Activated T-helper 1 cell treated with anti-CD3 and anti-CD28 coated beads, Interleukin-12 subunit alpha, Interleukin-12 subunit beta, Interleukin-2, Interleukin-4 antibody, amounts not matched to agents 30 ng/mL and 10 ng/mL and 1 ng/mL, durations not matched to agents 14 hours and 24 hours and 36 hours (primary cell): Measurements from ENCODE around the gene NFE2L2. TPM values are rescaled to one million over a fixed set of nuclear protein-coding genes. Genes with fewer than 3 reads are reported as not detected.

Source experiments
- DNase-seq: peaks from one replicate; pipeline ENCODE4 v3.0.0; 2021; ENCODE audit warnings: low spot score
- H3K27ac Mint-ChIP-seq: one replicate; pipeline ENCODE4 v1.8.0; 2021; ENCODE audit warnings: mild to moderate bottlenecking, mixed read lengths
- H3K27me3 Mint-ChIP-seq: one replicate; pipeline ENCODE4 v1.8.0; 2022; ENCODE audit warnings: mild to moderate bottlenecking, moderate library complexity, mixed read lengths; ENCODE audit not compliant: insufficient read depth
- H3K36me3 Mint-ChIP-seq: one replicate; pipeline ENCODE4 v1.8.0; 2021; ENCODE audit warnings: low read depth, mixed read lengths
- H3K4me1 Mint-ChIP-seq: one replicate; pipeline ENCODE4 v1.8.0; 2021; ENCODE audit warnings: low read depth, mixed read lengths
- H3K4me3 Mint-ChIP-seq: one replicate; pipeline ENCODE4 v1.8.0; 2021; ENCODE audit warnings: mild to moderate bottlenecking, moderate library complexity, mixed read lengths
- H3K9me3 Mint-ChIP-seq: one replicate; pipeline ENCODE4 v1.8.0; 2021; ENCODE audit warnings: mixed read lengths
- intact Hi-C: fragments of 100-400 bp; cut with micrococcal nuclease; formaldehyde crosslinking; loops from one replicate; pipeline ENCODE4 v1.15.1; 2024
- total RNA-seq: library from RNA; stranded (reverse); gene quantifications from 2 replicates; pipeline ENCODE4 v1.2.3, GENCODE V29; 2022

The NFE2L2 gene
- total RNA-seq, 1 donor from 2014 or later: 68.2 TPM

- Mint-ChIP-seq H3K27ac (peak overlapping the region; percentile 98), H3K9me3 (peaks cover 4% of the 10 kb centered on the region), H3K36me3 (peaks cover 33% of the 10 kb centered on the region), H3K27me3 (no peaks in the 10 kb centered on the region), H3K4me3 (peak overlapping the region; percentile 93), H3K4me1 (peaks cover 68% of the 10 kb centered on the region)
- no peak for DNase-seq
- intact Hi-C loops: loop anchor here (1.0 to 10.0 kb wide), 6 partner anchors 8 to 463 kb away; partner anchors contain the start of gene AGPS
Measured at GRCh38 chr2:177261116-177262060, 3.1 kb downstream of the NFE2L2 start.

DNA sequence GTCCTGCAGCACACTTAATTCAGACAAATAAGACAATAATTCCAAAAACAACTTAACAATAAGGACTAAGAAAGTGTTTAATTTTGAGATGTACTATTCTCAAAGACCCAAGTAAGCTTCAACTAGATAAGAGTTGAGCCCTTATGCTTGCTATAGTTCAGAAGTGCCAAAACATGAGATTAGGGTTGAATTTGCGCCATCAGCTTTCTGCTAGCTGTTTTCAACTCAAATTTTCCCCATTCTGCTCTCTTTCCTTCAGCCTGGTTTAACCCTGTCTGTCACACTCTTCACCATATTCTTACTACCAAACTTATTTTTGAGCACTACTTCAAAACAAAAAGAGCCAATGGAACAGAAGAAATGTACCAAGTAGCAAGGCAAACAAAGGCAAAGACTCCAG is 4.1 kb downstream of the NFE2L2 start:
- H3K4me1 Mint-ChIP-seq: peaks cover 68% of the 10 kb centered on the region

GRCh38 chr2:177258059-177258458 is 6.5 kb downstream of the NFE2L2 start:
- Mint-ChIP-seq H3K4me1 (peaks cover 87% of the 10 kb centered on the region), H3K36me3 (peaks cover 37% of the 10 kb centered on the region), H3K27ac (no peak overlapping the region), H3K9me3 (peaks cover 4% of the 10 kb centered on the region), H3K27me3 (no peaks in the 10 kb centered on the region), H3K4me3 (no peak overlapping the region)
- no peak for DNase-seq
- intact Hi-C loops: no loop called here

More for the DNA sequence above, 4.1 kb downstream of the NFE2L2 start:
- H3K36me3 Mint-ChIP-seq: peaks cover 37% of the 10 kb centered on the region
- peaks cover 4% of the 10 kb centered on the region for H3K9me3 Mint-ChIP-seq
- H3K4me3 Mint-ChIP-seq: peak overlapping the region; percentile 53
- H3K27ac Mint-ChIP-seq: no peak overlapping the region
- intact Hi-C loops: loop anchor here (5.0 to 10.0 kb wide), 2 partner anchors 263 to 464 kb away; no protein-coding TSS in a partner anchor
- no peaks in the 10 kb centered on the region for H3K27me3 Mint-ChIP-seq
- no peak for DNase-seq

- H3K27ac Mint-ChIP-seq: peak overlapping the region; percentile 36
Measured at GRCh38 chr2:177257471-177257870, 7.1 kb downstream of the NFE2L2 start.

DNA sequence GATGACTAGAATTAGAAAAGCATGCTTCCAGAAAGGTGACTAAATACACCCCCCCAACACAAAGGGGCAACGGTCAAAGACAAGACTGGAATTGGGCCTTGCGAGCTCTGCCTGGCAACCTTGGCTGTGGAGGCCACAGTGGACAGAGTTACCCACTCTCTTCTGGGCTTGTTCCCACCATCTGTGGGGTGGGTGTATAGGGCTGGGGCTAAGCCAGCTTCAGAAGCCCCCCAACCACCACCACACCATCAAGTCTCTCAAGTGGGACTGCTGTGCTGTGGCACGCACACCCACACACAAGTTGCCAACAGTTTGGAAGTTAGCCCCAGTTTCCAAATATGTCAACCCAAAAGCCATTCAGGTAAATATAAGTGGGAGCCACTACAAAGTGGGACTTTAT is 7.8 kb downstream of the NFE2L2 start:
- H3K27ac Mint-ChIP-seq: peak overlapping the region; percentile 36
- H3K36me3 Mint-ChIP-seq: peaks cover 36% of the 10 kb centered on the region
- H3K27me3 Mint-ChIP-seq: no peaks in the 10 kb centered on the region
- no peak overlapping the region for H3K4me3 Mint-ChIP-seq
- peaks cover 4% of the 10 kb centered on the region for H3K9me3 Mint-ChIP-seq
- intact Hi-C loops: no loop called here
- peaks cover 90% of the 10 kb centered on the region for H3K4me1 Mint-ChIP-seq
- no peak for DNase-seq

More at GRCh38 chr2:177257471-177257870, 7.1 kb downstream of the NFE2L2 start:
- Mint-ChIP-seq H3K36me3 (peaks cover 38% of the 10 kb centered on the region), H3K4me1 (peaks cover 90% of the 10 kb centered on the region), H3K27me3 (no peaks in the 10 kb centered on the region), H3K9me3 (peaks cover 4% of the 10 kb centered on the region), H3K4me3 (no peak overlapping the region)
- DNase-seq: no peak
- intact Hi-C loops: no loop called here

- Mint-ChIP-seq H3K27ac (peak overlapping the region; percentile 71), H3K4me3 (peak overlapping the region; percentile 32), H3K36me3 (peaks cover 39% of the 10 kb centered on the region), H3K27me3 (no peaks in the 10 kb centered on the region), H3K9me3 (peaks cover 4% of the 10 kb centered on the region), H3K4me1 (peaks cover 89% of the 10 kb centered on the region)
- intact Hi-C loops: no loop called here
- DNase-seq: no peak
Measured at GRCh38 chr2:177256026-177256425, 8.5 kb downstream of the NFE2L2 start.

DNA sequence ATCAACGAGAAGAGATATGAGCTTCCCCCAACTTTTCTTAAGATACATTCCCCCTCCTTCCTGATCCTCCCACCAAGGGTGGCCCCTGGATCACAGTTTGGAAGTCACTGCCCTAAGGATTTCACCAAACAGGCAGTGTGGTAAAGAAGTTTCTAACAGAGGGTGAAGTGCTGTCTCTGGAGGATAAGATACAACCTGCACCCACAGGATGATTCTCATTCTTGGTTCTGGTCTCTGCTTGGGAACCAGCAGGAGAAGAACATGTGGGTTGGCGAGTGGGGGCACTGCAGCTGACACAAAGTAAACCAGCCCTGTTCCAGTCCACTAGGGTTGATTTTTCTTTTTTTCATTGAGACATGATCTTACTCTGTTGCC is 9.3 kb downstream of the NFE2L2 start:
- peaks cover 91% of the 10 kb centered on the region for H3K4me1 Mint-ChIP-seq
- H3K27me3 Mint-ChIP-seq: no peaks in the 10 kb centered on the region
- H3K9me3 Mint-ChIP-seq: peaks cover 4% of the 10 kb centered on the region
- no peak overlapping the region for H3K4me3 Mint-ChIP-seq
- DNase-seq: no peak
- intact Hi-C loops: no loop called here
- peaks cover 44% of the 10 kb centered on the region for H3K36me3 Mint-ChIP-seq
- H3K27ac Mint-ChIP-seq: peak overlapping the region; percentile 11

GRCh38 chr2:177254433-177255226 is 9.9 kb downstream of the NFE2L2 start:
- intact Hi-C loops: no loop called here
- Mint-ChIP-seq H3K27me3 (no peaks in the 10 kb centered on the region), H3K4me3 (no peak overlapping the region), H3K36me3 (peaks cover 47% of the 10 kb centered on the region), H3K27ac (peak overlapping the region; percentile 18), H3K9me3 (peaks cover 4% of the 10 kb centered on the region), H3K4me1 (peaks cover 91% of the 10 kb centered on the region)
- DNase-seq: no peak

- Mint-ChIP-seq H3K27me3 (no peaks in the 10 kb centered on the region), H3K9me3 (peaks cover 4% of the 10 kb centered on the region), H3K4me1 (peaks cover 88% of the 10 kb centered on the region), H3K4me3 (no peak overlapping the region), H3K36me3 (peaks cover 44% of the 10 kb centered on the region), H3K27ac (peak overlapping the region; percentile 38)
- intact Hi-C loops: loop anchor here (1.0 kb wide), 1 partner anchor 9 kb away; no protein-coding TSS in a partner anchor
- DNase-seq: no peak
Measured at GRCh38 chr2:177253704-177254103, 10.8 kb downstream of the NFE2L2 start.

DNA sequence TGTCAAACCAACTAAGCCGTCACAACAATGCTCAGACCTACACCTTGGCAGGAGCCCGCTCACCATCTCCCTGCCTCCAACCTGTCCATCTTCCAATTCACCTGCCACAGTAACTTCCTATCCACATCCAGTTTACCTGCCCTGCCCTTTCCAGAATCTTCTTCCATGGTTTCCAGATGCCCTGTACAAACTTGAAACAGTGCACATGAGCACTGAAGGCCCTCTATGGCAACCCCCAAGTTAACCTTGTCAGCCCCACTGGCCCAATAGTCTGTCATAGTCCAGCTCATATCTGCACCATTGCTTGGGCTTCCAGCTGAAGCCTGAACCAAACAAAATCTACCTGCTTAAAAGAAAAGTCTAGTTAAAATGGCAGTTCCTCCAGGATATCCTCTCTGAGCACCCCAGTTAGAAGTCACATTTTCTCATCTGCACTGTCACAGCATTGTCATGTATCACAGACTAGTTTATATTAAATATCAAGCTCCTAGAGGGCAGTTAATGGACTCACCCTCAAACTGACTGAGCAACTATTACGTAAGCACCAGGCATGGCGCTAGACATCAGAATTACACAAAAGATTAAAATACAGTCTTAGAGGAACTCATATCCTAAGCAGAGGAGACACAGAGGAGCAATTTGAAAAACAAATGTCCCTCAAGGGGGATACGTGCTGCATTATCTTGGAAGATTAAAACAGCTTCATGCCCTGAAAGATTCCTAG is 11.6 kb downstream of the NFE2L2 start:
- Mint-ChIP-seq H3K4me3 (peak overlapping the region; percentile 63), H3K9me3 (no peaks in the 10 kb centered on the region), H3K36me3 (peaks cover 37% of the 10 kb centered on the region), H3K27ac (peak overlapping the region; percentile 86), H3K27me3 (no peaks in the 10 kb centered on the region), H3K4me1 (peaks cover 81% of the 10 kb centered on the region)
- intact Hi-C loops: loop anchor here (1.0 kb wide), 2 partner anchors 9 to 11 kb away; no protein-coding TSS in a partner anchor
- DNase-seq: no peak

- no peaks in the 10 kb centered on the region for H3K9me3 Mint-ChIP-seq
- peaks cover 76% of the 10 kb centered on the region for H3K4me1 Mint-ChIP-seq
- no peak for DNase-seq
- H3K27ac Mint-ChIP-seq: peak overlapping the region; percentile 86
- intact Hi-C loops: no loop called here
- no peaks in the 10 kb centered on the region for H3K27me3 Mint-ChIP-seq
- H3K36me3 Mint-ChIP-seq: peaks cover 31% of the 10 kb centered on the region
- peak overlapping the region; percentile 45 for H3K4me3 Mint-ChIP-seq
Measured at GRCh38 chr2:177251165-177251542, 13.4 kb downstream of the NFE2L2 start.

DNA sequence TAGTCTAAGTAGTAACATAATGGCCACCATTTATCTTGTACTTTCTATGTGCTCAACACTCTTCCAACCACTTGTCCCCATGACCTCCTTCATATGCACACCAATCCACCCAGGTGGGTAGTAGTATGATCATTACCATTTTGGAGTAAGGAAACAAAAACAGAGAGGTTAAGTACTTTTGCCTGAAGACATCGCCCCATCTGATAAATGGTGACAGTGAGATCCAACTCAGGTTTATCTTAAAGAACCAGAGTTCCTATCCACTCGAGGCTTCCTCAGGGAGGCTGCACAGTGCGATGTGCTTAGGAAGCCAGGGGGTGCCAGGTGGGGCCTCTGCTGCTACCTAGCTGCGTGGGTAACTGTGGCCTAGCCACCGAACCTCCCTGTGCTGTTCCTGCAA is 14.1 kb downstream of the NFE2L2 start:
- Mint-ChIP-seq H3K4me1 (peaks cover 76% of the 10 kb centered on the region), H3K36me3 (peaks cover 28% of the 10 kb centered on the region), H3K4me3 (no peak overlapping the region), H3K27me3 (no peaks in the 10 kb centered on the region), H3K9me3 (no peaks in the 10 kb centered on the region), H3K27ac (peak overlapping the region; percentile 34)
- no peak for DNase-seq
- intact Hi-C loops: no loop called here
